ENCODE results near the gene EMB. TPM values are rescaled to one million over a fixed set of nuclear protein-coding genes. Genes with fewer than 3 reads are reported as not detected.
"Not testable (repeated sequence)": the region's sequence is repeated elsewhere in the genome, so short reads cannot be mapped to it uniquely, and the experiment has no call there.

EMB gene
- total RNA-seq, 2 donors from 2014 or later, result 49.4 to 59.9 TPM

GRCh38 chr5:50439221-50439620, 1.9 kb downstream of the EMB start:
- Mint-ChIP-seq H3K9me3 (no peaks in the 10 kb centered on the region), H3K27ac (peak overlapping the region in 1 of 2 donors; percentile 89), H3K36me3 (no peaks in the 10 kb centered on the region)
- DNase-seq (ENCODE audit: low spot score in 2 of 2) (no peak), ATAC-seq (no peak)

- H3K9me3 Mint-ChIP-seq; ATAC-seq; DNase-seq (ENCODE audit: low spot score in 2 of 2); H3K36me3 Mint-ChIP-seq; H3K27ac Mint-ChIP-seq: not testable (repeated sequence)
Observed at GRCh38 chr5:50438060-50438459, 3.0 kb downstream of the EMB start.

GRCh38 chr5:50435168-50435567, 5.9 kb downstream of the EMB start:
- H3K9me3 Mint-ChIP-seq, result no peaks in the 10 kb centered on the region
- no peaks in the 10 kb centered on the region for H3K36me3 Mint-ChIP-seq
- ATAC-seq (peak; percentile 94 to 96), DNase-seq (ENCODE audit: low spot score in 2 of 2) (no peak)
- peak overlapping the region; percentile 63 to 64 for H3K27ac Mint-ChIP-seq

- H3K36me3 Mint-ChIP-seq, result peaks cover 0 to 18% of the 10 kb centered on the region in 2 donors
- ATAC-seq; H3K27ac Mint-ChIP-seq; H3K9me3 Mint-ChIP-seq; DNase-seq (ENCODE audit: low spot score in 2 of 2): not testable (repeated sequence)
Observed at GRCh38 chr5:50431133-50431904, 9.8 kb downstream of the EMB start.

GRCh38 chr5:50423100-50423799, 17.8 kb downstream of the EMB start:
- H3K36me3 Mint-ChIP-seq, result peaks cover 19 to 51% of the 10 kb centered on the region in 2 donors
- not testable (repeated sequence) for ATAC-seq; H3K27ac Mint-ChIP-seq; DNase-seq (ENCODE audit: low spot score in 2 of 2); H3K9me3 Mint-ChIP-seq

- not testable (repeated sequence) for ATAC-seq; H3K9me3 Mint-ChIP-seq; H3K27ac Mint-ChIP-seq; DNase-seq (ENCODE audit: low spot score in 2 of 2)
- H3K36me3 Mint-ChIP-seq, result peaks cover 19 to 35% of the 10 kb centered on the region in 2 donors
Observed at GRCh38 chr5:50421184-50421950, 19.7 kb downstream of the EMB start.

- DNase-seq (ENCODE audit: low spot score in 2 of 2), result no peak
- Mint-ChIP-seq H3K36me3 (peaks cover 19 to 32% of the 10 kb centered on the region in 2 donors), H3K27ac (peak overlapping the region in 1 of 2 donors; percentile 71), H3K9me3 (peaks cover 4 to 8% of the 10 kb centered on the region in 2 donors)
- no peak for ATAC-seq
Observed at GRCh38 chr5:50420343-50420935, 20.6 kb downstream of the EMB start.

GRCh38 chr5:50419656-50420055, 21.4 kb downstream of the EMB start:
- H3K36me3 Mint-ChIP-seq, result peaks cover 13 to 30% of the 10 kb centered on the region in 2 donors
- ATAC-seq; DNase-seq (ENCODE audit: low spot score in 2 of 2); H3K9me3 Mint-ChIP-seq; H3K27ac Mint-ChIP-seq: not testable (repeated sequence)

- not testable (repeated sequence) for DNase-seq (ENCODE audit: low spot score in 2 of 2); H3K9me3 Mint-ChIP-seq; ATAC-seq
- peak overlapping the region; percentile 46 to 62 for H3K27ac Mint-ChIP-seq
- H3K36me3 Mint-ChIP-seq, result peaks cover 13 to 32% of the 10 kb centered on the region in 2 donors
Observed at GRCh38 chr5:50416637-50417036, 24.5 kb downstream of the EMB start.

- Mint-ChIP-seq H3K9me3 (peaks cover 4 to 7% of the 10 kb centered on the region in 2 donors), H3K36me3 (peaks cover 11 to 29% of the 10 kb centered on the region in 2 donors), H3K27ac (no peak overlapping the region)
- DNase-seq (ENCODE audit: low spot score in 2 of 2) (no peak), ATAC-seq (peak in 1 of 2 donors; percentile 54)
Observed at GRCh38 chr5:50415912-50416311, 25.2 kb downstream of the EMB start.

GRCh38 chr5:50410932-50411331, 30.2 kb downstream of the EMB start:
- not testable (repeated sequence) for ATAC-seq; DNase-seq (ENCODE audit: low spot score in 2 of 2); H3K9me3 Mint-ChIP-seq; H3K27ac Mint-ChIP-seq
- H3K36me3 Mint-ChIP-seq, result peaks cover 0 to 21% of the 10 kb centered on the region in 2 donors

- DNase-seq (ENCODE audit: low spot score in 2 of 2) (no peak), ATAC-seq (no peak)
- peaks cover 5 to 14% of the 10 kb centered on the region in 2 donors for H3K36me3 Mint-ChIP-seq
- H3K9me3 Mint-ChIP-seq, result no peaks in the 10 kb centered on the region
- no peak overlapping the region for H3K27ac Mint-ChIP-seq
Observed at GRCh38 chr5:50406877-50407276, 34.2 kb downstream of the EMB start.

- DNase-seq (ENCODE audit: low spot score in 2 of 2), result no peak
- no peak for ATAC-seq
- Mint-ChIP-seq H3K9me3 (no peaks in the 10 kb centered on the region), H3K36me3 (peaks cover 9 to 14% of the 10 kb centered on the region in 2 donors), H3K27ac (no peak overlapping the region)
Observed at GRCh38 chr5:50401336-50401735, 39.8 kb downstream of the EMB start.

- H3K9me3 Mint-ChIP-seq; H3K27ac Mint-ChIP-seq; ATAC-seq; DNase-seq (ENCODE audit: low spot score in 2 of 2): not testable (repeated sequence)
- peaks cover 23 to 38% of the 10 kb centered on the region in 2 donors for H3K36me3 Mint-ChIP-seq
Observed at GRCh38 chr5:50393925-50394609, 47.0 kb downstream of the EMB start.

- not testable (repeated sequence) for ATAC-seq; H3K27ac Mint-ChIP-seq; DNase-seq (ENCODE audit: low spot score in 2 of 2)
- Mint-ChIP-seq H3K9me3 (peaks cover 9 to 16% of the 10 kb centered on the region in 2 donors), H3K36me3 (peaks cover 38 to 53% of the 10 kb centered on the region in 2 donors)
Observed at GRCh38 chr5:50392289-50392688, 48.8 kb downstream of the EMB start.

- H3K27ac Mint-ChIP-seq; DNase-seq (ENCODE audit: low spot score in 2 of 2); ATAC-seq: not testable (repeated sequence)
- peaks cover 19 to 48% of the 10 kb centered on the region in 2 donors for H3K36me3 Mint-ChIP-seq
- H3K9me3 Mint-ChIP-seq, result peaks cover 4 to 19% of the 10 kb centered on the region in 2 donors
Observed at GRCh38 chr5:50384381-50384780, 56.7 kb downstream of the EMB start.
